Measurements from ENCODE around the gene DYRK3.

- TF ChIP-seq POLR2A (IDR thresholded peaks at IDR 0.05; ENCODE audit: low read length): no peak
- no peak for TF ChIP-seq GATA1 (IDR thresholded peaks at IDR 0.05; ENCODE audit: low read depth, low read length)
Observed at GRCh38 chr1:206696812-206697585, 61.7 kb downstream of the DYRK3 start.
